Measurements from ENCODE around the gene HPCAL1.

The HPCAL1 gene

DNA sequence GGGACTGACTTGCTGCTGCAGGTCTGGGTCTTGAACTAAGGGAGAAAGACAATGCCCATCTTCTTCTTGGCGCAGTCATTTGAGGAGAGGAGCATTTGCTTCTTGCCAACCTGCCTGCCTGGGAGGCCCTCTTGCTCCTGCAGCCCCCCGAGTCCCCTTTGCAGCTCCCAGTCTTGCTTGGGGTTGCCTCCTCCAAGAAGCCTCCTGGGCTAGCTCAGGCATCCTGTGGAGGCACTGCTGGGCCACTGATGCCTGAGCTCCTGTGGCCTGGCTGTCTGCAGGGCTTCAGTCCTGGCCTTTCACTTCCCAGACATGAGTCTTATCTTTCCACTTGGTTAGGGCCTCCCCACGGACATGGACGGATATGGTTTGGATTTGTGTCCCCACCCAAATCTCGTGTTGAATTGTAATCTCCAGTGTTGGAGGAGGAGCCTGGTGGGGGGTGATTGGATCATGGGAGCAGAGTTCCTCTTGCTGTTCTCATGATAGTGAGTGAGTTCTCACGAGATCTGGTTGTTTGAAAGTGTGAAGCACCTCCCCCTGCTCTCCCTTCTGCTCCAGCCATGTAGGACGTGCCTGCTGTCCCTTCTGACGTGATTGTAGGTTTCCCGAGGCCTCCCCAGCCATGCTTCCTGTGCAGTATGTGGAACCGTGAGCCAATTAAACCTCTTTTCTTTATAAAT lies 17.3 kb downstream of the HPCAL1 start:
- FAIRE-seq (no peak), DNase-seq (ENCODE audit: insufficient read length, low spot score) (no peak)

DNA sequence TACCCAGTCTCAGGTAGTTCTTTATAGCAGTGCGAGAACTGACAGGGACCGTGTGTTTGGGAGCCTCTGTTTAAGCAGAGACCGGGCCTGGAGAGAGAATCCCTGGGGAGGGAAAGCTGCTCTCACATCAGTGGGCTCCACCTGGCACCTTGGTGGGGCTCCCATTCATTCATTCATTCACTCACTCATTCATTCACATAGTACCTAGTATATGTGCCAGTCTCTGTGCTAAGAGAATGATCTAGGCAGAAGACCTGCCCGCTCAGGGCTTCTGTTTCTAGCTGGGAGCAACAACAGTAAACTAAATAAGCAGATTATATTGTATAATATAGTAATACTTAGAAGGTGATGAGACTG lies 17.8 kb downstream of the HPCAL1 start:
- no peak for FAIRE-seq
- no peak for DNase-seq (ENCODE audit: insufficient read length, low spot score)

GRCh38 chr2:10320933-10321332 lies 18.2 kb downstream of the HPCAL1 start:
- no peak for FAIRE-seq

GRCh38 chr2:10321622-10322021 lies 18.9 kb downstream of the HPCAL1 start:
- DNase-seq (ENCODE audit: insufficient read length, low spot score) (no peak), FAIRE-seq (no peak)

More at GRCh38 chr2:10320933-10321332, 18.2 kb downstream of the HPCAL1 start:
- DNase-seq (ENCODE audit: insufficient read length, low spot score) = no peak

- FAIRE-seq = no peak
- DNase-seq (ENCODE audit: insufficient read length, low spot score) = no peak
Measured at GRCh38 chr2:10322481-10322880, 19.8 kb downstream of the HPCAL1 start.

DNA sequence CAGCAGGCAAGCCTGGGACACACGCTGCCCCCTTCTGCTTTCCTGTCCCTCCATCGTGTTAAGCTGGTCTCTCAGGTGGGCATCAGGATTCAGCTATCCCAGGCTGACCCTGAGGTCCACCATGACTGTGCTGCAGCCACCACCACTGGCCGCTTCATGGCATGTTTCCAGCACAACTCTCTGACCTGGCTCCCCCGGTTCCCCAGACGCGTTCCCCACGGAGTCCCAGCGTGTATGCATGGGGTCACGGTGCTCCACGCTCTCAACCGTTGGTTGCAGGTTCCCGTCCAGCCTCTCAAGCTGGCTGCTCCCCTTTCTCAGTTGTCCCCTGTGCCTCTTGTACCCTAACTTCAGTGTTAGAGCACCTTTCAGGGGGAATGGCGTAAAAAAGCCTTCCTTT lies 20.3 kb downstream of the HPCAL1 start:
- FAIRE-seq = no peak
- DNase-seq (ENCODE audit: insufficient read length, low spot score) = no peak

- FAIRE-seq (no peak), DNase-seq (ENCODE audit: insufficient read length, low spot score) (no peak)
Measured at GRCh38 chr2:10323535-10323934, 20.8 kb downstream of the HPCAL1 start.

DNA sequence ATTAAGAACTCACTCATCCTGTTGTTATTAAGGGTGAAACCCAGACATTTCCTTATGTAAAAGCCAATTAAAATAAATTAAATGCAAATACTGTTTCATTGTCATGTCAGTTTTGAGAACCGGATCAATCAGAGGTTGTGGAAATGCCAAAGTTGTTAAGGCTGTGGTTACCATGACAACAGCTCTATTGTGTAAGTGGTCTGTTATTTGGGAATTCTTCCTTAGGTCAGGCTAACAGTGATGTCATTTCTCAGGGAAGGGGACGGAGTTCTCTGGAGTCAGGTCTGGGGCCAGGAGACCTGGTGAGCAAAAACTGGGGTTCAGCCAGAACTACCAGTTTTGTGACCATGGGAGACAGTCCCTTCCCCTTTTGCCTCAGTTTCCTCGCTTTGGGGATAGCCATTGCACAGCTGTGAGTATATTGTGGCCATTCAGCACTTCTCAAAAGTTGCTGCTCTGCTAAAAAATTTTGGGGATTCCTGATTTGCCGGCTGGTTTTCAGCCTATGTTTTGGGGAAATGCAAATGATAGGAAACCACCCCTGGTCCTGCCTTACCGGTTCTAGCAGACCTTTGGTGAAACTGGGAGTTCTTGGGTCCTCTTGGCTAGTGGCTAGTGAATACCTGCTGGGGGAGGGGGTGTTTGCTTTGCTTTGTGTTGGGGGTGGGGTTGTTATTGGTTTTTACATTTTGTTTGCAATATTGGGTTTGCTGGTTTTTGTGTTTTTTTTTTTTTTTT lies 21.6 kb downstream of the HPCAL1 start:
- FAIRE-seq (no peak), DNase-seq (ENCODE audit: insufficient read length, low spot score) (no peak)

GRCh38 chr2:10325278-10326145 lies 22.8 kb downstream of the HPCAL1 start:
- FAIRE-seq (no peak), DNase-seq (ENCODE audit: insufficient read length, low spot score) (no peak)

DNA sequence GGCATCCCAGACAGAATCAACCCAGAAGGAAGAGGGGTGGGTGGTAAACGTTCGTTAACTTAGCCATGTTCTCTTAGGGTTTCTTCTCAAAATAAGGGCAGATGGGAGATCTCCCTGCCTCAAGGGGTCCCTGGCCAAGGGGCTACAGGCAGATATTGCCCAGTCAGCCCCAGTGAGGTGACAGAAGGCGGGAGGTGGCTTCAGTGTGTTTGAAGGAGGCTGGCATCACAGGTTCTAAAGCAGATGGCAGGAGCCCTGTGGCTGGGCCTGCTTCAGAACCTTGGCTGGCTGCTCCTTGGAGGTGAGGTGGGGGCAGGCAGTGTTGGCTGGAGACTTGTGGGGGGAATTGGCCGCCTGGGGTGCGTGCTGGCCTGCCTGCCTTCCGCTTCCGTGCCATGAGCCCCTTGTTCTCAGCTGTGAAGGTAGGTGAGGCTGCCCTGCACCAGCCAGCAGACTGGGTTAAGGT lies 23.5 kb downstream of the HPCAL1 start:
- no peak for FAIRE-seq

DNA sequence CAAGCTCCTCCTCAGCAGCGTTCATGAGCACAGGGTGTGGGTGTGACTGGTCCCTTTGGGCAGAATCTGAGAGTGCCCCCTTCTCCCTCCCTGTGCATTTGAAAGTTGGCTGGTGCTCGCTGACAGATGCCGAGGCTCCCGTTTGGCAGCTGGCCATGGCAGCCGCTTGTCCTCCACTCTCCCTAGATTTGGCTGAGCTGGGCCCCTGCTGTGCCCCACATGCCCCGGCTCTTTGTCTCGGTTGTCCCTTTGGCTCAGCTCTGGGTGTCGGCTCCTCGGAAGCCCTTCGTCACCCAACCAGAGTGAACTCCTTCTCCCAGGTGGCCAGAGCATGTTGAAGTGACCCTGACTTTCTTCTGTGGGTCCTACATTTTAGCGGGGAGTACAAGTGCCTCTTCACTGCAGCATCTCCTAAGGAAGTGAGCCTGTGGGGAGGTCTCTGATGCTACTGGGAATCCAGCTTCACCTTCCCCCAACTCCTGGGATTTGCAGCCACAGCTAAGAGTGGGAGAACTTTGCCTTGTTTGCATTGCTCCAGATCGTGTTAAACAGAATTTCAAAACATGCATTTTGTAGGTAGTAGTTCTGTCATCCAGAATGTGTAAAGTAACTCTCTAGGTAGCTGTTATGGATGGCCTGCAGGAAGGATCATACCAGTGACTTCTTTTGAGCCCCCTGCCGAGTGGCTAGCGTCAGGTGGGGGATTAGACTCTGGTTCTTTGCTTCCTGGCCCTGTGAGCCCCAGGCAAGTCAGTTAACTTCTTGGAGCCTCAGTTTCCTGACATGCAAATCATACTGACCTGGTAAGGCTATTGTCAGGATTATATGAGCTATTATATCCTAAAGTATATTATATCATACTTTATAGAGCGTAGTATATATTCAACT lies 24.2 kb downstream of the HPCAL1 start:
- no peak for FAIRE-seq

More for the DNA sequence above, 23.5 kb downstream of the HPCAL1 start:
- no peak for DNase-seq (ENCODE audit: insufficient read length, low spot score)

GRCh38 chr2:10327896-10328669 lies 25.4 kb downstream of the HPCAL1 start:
- no peak for FAIRE-seq
- no peak for DNase-seq (ENCODE audit: insufficient read length, low spot score)

More for the DNA sequence above, 24.2 kb downstream of the HPCAL1 start:
- DNase-seq (ENCODE audit: insufficient read length, low spot score) = no peak

DNA sequence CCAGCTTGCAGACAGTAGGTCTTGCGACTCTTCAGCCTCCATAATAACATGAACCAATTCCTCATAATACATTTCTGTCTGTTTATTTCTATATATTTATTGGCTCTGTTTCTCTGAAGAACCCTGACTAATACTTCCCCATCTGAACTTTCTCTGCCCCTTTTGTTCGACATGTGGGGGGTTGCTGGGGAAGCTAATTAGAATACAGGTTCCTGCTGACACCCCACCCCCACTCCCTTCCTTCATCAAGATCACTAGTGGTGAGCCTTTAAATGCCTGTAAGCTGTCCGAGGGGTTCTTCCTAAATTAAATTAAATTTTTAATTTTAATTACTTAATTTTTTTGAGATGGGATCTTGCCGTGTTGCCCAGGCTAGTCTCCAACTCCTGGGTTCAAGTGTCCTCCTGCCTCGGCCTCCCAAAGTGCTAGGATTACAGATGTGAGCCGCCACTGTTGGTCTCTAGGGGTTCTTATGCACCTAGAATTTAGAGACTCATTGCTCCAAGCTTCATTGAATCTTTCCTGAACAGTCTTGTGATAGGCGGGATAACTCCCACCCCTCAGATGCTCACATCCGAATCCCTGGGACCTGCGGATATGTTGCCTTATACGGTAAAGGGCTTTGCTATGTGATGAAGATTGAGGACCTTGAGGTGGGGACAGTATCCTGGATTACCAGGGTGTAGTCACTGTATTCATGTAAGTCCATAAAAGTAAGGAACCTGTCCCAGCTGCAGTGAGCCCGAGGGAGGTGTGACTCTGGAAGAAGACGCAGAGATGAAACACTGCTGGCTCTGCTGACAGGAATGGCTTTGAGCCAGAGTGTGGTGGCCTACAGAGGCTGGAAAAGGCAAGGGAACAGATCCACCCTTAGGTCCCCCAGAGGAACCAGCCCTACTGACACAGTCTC lies 26.2 kb downstream of the HPCAL1 start:
- FAIRE-seq (no peak), DNase-seq (ENCODE audit: insufficient read length, low spot score) (no peak)

DNA sequence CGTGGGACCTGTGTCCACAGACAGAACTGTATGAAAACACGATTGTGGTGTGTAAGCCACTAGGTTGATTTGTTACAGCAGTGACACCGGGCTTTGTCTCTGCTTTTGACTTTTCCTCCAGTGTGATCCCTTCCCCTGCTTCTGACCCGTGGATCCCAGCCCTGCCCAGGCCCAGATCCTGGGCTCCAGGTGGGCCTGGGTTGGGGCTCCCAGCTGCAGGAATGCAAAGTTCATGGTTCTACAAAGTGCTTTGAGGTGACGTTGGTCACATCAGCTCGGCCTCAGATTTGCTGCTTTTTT lies 26.8 kb downstream of the HPCAL1 start:
- DNase-seq (ENCODE audit: insufficient read length, low spot score) = no peak
- no peak for FAIRE-seq

DNA sequence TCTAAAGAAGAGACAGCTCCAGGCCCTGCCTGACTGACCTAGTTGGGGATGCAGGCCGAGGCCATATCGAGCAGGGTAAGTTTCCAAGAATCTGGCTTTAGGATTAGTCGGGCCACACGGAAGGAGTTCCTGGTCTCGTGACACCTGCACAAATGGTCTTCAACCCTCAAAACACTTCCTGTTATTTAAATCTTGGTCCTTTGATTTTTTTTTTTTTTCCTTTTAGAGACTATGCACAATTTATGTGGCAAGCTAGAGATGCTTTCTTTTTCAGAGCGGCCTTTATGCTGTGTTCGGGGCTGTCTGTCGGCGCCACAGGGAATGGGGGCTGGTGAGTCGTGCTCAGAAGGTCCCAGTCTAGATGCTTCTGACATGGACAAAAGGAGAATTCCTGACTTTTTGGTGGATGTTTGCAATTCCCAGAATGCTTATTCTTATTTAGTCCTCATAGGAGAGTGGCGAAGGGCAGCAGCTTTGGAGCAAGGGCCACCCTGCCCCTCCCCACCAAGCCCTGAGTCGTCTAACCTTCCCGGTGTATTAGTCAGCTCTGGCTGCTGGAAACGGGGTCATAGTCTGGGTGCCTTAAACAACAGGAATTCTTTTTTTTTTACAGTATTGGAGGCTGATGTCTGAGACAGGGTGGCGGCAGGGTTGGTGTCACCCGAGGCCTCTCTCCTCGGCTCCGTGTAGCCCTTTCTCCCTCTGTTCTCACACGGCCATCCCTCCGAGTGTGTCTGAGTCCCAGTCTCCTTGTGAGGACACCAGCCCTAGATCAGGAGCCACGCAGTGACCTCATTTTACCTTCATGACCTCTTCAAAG lies 27.4 kb downstream of the HPCAL1 start:
- no peak for FAIRE-seq

GRCh38 chr2:10330700-10331026 lies 28.0 kb downstream of the HPCAL1 start:
- FAIRE-seq = no peak
- no peak for DNase-seq (ENCODE audit: insufficient read length, low spot score)

More for the DNA sequence above, 27.4 kb downstream of the HPCAL1 start:
- DNase-seq (ENCODE audit: insufficient read length, low spot score) = peak; percentile 48

GRCh38 chr2:10331027-10331701 lies 28.5 kb downstream of the HPCAL1 start:
- FAIRE-seq (no peak), DNase-seq (ENCODE audit: insufficient read length, low spot score) (no peak)
